HG03342 (cell line): ENCODE measurements around the gene UNC5C.

Source experiments
- ATAC-seq: cut with Tn5 transposase; IDR thresholded peaks from one replicate; pipeline ENCODE4 v1.9.1; 2021; ENCODE audit warnings: mild to moderate bottlenecking, moderate library complexity; ENCODE audit not compliant: unreplicated experiment

The UNC5C gene

DNA sequence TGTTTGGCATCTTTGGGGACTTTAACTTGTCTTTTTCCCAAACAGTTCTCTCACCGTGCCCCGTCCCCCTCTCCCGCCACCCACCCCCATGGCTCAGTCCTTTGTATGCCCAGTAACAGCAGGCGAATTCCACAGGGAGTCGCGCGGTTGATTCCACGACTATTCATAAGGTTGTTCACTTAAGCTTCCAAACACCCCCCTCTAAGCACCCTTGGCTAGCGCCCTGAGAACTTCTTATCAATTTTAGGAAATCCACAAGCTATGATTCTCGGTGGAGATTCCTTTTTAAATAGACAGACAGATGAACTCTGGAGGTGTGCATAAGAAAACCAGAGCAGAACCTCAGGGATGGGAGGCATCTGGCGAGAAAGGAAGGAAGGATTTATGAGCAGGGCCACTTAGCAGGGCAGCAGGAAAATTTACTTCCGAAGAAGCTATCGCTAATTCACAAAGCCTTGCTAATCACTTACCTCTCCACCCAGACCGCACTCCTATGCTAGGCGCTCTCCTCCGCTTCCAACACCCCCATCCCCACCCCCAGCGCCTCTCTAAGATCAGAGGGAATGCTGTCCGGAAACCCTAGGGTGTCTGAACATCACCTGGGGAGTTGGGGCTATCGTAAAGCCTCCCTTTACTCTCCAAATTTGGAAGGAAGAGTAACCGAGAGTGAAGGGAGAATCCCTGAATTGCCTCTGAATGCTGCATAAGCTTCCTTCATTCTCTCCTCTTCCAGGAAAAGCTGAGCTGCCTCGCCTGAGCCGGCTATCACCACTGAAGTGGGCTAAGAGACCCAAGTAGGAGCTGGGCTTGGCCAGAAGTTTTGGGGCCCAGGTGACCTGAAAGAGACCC, 1.7 kb downstream of the UNC5C start:
- no peak for ATAC-seq

DNA sequence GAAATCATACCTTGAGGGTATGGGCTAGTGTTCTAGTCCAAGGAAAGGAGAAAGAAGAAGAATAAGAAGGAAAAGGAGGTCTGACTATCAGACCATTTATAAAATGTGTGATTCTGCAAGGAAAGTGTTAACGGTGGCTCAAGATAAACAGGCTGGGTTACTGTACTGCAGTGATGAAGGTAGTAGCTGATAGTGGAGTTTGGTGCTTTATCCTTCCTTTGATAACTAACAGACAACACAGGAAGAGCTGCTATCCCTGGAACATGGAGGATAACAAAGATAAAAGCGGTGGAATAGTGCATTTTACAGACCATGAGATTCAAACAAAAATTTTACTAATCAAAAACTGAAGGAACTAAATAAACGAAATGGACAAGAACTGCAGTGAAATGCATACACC, 2.6 kb downstream of the UNC5C start:
- no peak for ATAC-seq

DNA sequence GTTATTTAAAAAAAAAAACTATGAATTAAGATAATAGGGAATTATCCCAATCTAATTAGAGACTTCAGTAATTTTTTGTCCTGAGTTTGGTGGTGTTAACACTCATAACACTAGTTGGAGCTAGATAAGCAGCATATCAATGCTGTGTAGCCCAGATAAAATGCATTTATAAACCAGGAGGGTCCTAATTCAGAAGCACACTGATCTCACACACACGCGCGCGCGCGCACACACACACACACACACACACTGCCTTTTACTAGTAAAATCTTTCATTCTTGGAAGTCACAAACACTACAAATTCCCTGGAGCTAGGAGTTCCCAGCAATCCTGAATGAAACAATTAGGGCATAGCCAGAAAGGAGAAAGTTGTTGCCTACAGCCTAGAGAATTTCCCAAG, 3.2 kb downstream of the UNC5C start:
- ATAC-seq, result no peak

DNA sequence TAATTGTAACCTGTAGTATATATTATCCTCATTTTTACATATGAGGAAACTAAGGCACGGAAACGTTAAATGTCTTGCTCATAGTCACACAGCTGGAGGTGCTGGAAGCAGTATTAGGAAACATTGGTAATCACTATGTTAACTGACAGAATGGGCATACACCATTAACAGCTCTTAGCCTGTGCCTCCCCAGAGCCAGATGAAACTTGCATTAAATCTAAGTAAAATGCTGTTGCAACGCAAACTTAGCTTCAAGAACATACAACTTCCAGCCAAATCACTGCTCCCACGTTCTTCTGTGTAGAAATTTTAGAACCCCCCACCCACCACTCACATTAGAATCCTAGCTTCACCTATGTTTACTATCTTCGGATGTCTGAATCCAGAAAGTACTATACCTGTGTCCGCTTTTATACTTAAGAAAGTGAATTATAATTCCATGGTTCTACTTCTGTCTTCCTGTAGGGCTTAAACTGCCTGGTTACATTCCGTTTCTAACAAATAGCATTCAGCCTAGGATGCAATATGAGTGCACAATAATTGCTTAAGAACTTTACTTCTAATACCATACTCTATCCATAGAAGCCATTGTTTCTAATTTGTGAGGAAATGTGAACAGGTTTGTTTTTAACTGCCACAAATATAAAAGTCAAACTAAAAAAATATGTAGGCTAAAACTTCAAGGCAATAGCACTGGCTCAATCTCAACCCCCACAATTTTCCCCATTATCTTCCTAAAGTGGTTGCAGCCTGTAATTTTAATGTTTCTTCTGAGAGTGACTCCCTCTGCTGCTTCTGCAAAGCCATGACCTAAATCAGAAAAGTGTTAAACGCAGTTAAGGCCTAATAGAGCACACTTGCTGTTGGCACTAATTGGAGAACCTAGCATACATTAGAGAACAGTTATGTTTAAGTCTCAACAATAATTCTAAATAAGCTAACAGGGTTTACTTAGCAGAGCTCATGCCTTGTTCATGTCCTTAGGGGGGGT, 4.4 kb downstream of the UNC5C start:
- ATAC-seq, result no peak

DNA sequence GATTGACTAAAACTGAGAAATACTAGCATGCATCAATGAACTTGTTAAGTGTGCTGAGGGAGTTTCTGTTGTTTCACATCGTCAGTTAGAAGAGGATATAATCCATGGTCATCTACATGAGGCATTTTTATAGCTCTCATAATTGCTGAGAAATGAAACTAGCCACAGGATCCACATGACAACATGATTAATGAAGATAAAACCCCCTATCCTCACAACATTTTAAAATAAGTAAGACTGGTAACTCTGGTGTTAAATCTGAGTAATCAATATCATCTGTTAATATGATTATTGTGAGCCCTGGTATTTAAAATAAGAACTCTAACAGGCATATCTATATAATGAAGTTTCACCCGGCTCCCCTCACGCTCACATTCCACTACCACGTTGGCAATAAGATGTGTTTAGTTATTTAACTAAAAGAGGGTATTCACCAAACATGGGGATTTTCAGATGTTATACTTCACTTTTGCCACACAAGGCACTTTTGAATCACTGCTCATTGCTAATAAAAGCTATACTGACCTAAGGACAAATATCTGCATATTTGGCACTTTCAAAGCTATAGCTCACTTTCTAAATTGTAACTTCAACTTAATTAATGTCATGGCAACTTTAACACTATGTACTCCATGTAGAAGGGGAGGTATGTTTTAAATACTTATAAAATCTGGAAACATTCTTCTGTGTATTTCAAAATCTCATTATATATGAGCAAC, 6.7 kb downstream of the UNC5C start:
- peak; percentile 72 for ATAC-seq

DNA sequence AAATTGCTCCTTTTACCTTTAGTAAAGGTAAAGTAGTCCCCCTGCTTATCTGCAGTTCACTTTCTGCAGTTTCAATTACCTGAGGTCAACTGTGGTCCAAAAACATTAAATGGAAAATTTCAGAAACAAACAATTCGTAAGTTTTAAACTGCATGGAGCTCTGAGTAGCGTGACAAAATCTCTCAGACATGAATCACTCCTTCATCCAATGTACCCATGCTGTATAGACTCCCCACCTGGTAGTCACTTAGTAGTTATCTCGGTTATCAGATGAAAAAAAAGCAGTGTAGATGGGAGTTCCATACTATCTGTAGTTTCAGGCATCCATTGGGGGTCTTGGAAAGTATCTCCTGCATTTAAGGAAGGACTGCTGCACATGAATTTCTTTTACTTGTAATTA, 7.7 kb downstream of the UNC5C start:
- no peak for ATAC-seq

DNA sequence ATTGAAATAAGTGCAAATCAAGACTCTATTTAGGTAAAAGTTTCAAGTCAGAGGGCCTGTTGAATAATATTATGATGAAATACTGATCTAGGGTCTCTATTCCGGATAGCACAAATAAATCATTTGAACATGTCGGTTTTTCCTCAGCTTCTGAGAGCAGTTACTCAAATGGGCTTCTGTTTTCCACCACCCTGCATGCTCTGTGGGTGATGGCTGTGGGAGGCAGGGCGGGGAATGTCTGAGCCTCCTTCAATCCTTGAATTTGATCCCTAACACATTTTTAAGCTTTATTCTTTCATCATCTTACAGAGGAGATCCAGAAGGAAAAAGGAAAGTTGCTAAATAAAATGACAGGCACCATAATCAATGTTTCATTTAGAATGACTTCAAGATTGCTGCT, 8.5 kb downstream of the UNC5C start:
- ATAC-seq, result no peak

DNA sequence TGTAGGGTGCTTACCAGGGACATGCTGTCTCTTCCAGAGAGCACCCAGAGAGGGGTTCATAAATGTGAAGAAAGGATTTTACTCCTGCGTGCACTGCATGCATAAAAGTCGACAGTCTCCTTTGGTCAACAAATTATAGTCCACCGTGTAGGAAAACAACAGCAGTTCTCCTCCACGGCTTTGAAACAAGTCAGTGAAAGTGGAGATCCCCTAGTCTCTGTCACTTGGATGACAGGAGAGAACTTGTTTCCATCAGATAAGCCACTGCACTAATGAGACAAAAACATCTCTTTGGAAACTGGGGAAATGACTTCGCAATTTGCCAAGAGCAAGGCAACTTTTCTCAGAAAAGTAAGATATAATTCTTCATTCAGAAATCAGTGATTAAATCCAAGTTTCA, 9.7 kb downstream of the UNC5C start:
- no peak for ATAC-seq

DNA sequence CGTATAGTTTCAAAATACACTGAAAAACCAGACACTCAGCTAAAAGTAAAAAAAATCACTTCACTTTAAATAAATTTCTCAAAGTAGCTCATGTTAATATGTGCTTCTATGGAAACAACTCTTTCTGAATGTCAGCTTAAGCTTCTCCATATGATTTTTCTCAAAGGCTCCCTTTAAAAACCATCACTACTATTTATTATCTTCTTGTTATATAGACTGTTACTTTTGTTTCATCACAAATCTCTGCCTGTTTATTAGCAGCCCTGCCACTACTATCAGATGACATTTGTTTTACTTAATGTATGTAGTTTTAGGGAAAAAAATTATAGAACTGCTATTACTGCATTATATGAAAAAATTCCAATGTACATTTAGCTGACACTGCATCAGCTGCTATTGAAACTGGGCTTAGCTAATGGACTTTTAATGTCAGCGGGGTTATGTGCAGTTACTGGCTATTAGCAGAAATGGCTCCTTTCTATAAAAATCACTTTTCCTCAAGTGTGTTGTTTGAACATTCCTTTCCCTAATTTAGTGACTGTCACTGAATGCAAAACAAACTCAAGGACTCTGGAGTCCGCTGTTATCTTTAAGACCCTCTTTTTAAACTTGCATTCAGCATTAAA, 10.8 kb downstream of the UNC5C start:
- ATAC-seq, result no peak

DNA sequence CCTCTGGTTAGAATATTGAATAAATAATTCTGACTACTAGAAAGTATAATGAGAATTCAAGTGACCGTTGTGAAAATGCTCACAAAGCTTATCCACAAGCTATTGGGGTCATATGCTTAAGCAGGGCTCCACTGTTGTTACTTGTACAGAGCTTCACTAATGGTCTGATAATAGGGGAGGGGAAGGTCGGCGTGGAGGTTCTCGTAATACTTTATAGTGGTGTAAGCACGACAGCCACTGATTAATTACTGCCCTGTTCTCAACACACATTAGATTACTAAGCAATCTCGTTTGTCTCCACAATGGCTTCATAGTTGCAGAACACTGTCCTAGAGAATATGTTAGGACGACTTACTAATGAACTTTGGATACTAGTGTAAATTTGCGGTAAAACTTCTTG, 11.6 kb downstream of the UNC5C start:
- ATAC-seq, result no peak

DNA sequence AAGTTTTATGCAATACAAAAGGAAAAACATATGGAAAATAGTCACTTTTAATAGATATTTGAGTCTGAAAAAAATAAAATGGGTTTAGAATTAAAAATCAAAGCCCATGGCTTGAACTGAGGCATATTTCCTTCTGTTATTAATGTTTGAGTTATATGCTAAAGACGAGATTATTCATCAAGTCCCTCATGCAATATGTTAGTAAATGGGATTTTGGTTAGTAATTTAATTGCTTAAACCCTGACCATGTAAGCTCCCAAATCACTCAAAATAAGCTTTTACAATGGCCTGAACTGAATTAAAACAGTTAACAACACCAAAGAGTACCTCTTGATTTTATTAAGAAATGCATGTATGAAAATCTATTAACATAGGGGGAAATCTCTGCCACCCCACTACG, 12.1 kb downstream of the UNC5C start:
- ATAC-seq, result no peak

DNA sequence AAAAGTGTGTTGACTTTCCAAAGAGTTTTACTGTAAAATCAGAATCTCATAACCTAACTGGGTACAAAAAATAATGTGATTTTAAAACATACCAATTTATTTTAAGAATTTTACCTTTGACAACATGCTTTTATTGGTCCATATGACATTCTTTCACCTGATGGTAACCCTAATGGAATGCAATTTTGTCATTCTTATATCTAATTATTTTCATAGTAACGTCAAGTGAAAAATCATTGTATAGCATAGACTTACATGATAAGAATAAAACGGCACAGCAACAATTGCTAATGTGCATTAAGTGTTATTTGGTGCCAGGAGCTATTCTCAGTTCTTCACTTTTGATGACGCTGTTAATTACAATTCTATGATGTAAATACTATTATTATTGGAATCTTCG, 13.6 kb downstream of the UNC5C start:
- ATAC-seq, result no peak

DNA sequence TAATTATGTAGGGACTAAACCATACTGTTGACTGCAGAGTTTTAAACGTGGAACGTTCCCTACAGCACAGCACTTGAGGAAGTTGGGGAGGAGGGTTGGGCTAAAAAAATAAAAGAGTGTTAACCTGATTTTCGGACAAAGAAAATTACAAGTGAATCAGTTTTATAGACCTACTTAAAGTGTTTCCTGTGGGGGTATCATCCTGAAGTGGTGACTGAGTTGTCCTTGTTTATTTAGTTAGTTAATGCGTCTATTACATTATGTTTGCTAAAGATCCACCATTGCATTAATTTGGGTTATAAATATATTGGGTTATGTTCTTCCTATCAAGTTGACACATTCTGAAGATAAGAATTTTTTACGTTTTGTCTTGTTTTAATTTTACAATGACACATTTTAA, 14.7 kb downstream of the UNC5C start:
- ATAC-seq, result no peak

DNA sequence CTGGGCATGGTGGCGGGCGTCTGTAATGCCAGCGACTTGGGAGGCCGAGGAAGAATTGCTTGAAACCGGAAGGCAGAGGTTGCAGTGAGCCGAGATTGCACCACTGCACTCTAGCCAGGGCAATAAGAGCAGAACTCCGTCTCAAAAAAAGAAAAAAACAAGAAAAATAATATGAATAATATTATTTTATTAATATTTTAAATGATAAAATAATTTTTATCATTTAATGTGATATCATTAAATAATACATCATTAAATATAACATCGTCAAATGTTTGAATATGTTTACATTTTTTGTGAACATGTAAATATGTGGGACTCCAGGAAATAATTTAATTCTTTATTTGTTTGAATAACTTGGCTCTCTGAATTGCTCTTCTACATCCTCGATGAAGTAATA, 15.5 kb downstream of the UNC5C start:
- ATAC-seq, result no peak

DNA sequence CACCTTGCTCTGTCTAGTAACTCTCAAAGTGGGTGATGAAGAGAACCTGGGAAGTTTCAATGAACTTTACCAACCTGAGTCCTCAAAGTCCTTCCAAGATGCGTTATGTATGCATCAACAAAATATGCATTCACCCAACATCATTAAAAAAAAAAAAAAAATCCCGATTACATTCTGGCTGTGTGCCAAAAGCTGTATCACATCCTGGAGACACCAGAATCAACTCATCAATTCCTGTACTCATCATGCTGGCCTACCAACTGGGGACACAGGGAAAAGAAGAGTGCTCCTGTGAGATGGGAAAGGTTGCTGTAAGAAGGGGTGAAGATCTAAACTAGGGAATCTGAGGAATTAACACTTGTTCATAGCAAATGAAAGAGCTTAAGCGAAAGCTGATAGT, 16.5 kb downstream of the UNC5C start:
- no peak for ATAC-seq

DNA sequence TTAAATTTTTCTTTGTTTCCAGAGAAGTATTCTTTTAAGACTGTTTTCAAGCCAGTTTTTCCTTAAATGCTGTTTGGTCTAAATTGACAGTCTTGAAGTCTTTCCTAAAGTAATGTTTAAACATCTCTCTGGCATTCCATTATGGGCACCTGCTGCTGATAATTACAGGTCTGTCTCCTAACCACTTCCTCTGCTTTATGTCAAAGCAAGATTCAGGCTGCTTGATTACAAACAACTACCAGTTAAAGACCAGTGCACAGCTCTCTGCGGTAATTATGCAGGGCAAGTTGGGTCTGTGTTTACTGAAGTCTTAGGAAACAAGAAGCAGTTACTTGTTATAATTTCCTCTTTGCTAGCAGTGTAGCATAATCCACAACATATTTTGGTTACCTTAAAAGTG, 17.6 kb downstream of the UNC5C start:
- no peak for ATAC-seq

DNA sequence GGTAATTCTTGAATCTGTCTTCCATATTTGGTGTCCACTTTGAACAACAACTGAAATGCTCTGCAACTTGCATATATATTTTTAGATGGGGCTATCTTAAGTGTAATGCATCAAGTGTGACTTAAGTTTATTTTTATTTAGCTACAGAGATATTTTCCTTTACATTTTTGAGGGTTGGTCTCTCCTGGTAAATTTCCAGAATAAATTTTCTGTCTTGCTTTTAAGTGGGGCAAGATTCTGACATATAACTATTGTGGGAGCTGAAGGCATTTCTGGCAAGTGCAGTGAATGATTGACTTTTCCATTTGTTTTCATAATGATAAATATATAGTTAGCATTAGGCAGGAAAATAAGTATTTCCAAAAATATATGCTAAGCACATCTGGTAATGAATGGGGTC, 18.8 kb downstream of the UNC5C start:
- no peak for ATAC-seq

DNA sequence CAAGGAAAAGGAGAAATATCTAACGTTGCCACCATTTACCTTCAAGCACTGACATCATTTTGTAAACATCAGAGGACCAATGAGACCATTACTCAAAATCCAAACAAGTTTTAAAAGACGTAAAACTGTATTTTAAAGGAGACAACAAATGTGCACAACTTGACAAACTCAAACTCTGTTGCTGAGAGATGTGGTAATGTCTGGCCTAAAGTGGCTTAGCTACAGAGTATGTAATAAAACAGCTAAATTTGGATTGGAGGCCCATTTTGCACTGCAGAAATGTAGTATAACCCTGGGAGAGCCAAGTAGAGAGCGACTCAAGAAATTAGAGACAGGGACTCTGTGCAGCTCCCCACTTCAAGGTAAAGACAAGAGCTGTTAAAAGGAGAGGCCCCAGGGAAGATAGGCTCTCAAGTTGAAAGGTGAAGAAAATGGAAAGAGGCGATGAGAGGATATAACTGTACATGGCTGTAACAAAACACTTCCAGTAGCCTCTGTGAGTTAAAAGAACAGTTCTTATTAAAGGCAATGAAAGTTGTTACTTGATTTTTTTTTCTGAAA, 20.3 kb downstream of the UNC5C start:
- ATAC-seq, result no peak

DNA sequence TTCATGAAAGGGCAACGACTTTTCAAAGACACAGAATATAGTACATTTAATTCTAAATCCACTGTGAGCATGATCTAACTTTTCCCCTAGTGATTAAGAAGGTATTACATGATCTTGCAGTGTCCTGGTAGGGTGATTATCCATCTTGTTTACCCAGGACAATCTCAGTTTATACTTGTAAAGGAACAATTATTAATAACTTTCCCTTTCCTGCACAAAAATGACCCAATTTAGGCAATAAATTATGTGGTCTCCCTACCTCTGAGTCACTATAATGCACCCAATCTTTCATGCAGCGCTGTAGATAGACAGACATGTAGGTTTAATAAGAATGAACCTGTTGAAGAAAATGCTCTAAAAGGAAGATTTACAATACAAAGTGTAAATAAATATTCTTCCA, 22.7 kb downstream of the UNC5C start:
- no peak for ATAC-seq

DNA sequence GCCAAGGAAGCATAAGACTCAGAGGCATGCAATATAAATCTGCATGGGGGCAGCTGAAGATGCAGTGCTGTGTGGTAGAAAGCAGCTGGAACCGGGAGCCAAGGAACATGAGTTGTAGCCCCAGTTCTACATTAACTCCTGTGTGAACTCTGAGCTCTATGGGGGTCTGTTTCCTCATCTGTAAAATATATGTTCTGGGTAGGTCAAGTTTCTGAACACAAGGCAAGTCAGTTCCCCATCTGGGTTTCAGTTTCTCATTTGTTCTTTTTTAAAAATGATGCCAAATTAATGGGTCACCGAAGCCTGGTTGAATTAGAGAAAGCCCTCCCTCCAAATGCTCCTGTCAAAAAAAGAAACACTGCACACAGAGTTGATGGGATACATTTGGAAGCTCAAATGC, 24.0 kb downstream of the UNC5C start:
- no peak for ATAC-seq

DNA sequence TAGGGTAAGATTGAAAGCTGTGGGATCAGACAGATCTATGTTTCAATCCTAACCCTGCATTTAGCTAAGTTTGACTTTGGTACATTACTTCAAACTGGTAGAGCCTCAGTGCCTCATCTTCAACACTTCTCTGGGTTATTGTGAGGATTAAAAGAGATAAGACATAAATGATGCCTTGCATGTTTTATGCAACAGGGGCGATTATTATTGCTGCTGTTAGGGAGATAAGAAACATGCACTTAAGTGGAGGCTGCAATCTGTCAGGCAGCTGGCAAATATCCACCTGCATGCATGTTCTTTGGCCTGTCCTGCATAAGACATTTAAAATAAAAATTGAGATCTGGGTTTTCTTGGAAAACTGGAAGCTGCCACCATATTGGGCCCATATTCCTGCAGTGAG, 24.6 kb downstream of the UNC5C start:
- no peak for ATAC-seq
